Omental fat pad (tissue), 4 donors: Measurements from ENCODE around the gene PKD2L2. TPM values are rescaled to one million over a fixed set of nuclear protein-coding genes. Genes with fewer than 3 reads are reported as not detected.

ENCODE experiments used
- ATAC-seq: fragments of 150-250 bp; one replicate; pipeline ENCODE4 v1.9.1; 2016; ENCODE audit warnings: mild to moderate bottlenecking, moderate library complexity; ENCODE audit not compliant: low FRiP score
- DNase-seq: peaks from one replicate; pipeline ENCODE4 v3.0.0-alpha.2; 2019; ENCODE audit warnings: low spot score
- CTCF ChIP-seq, 3 donors: fragments of 450-650 bp; IDR thresholded peaks; one replicate each; pipeline ENCODE4 v1.5.1; 2016 to 2017; ENCODE audit warnings: antibody characterized with exemption in 3 of 3, mild to moderate bottlenecking in 3 of 3, moderate library complexity in 2 of 3
- total RNA-seq, 4 donors: library from RNA; depleted of rRNA; stranded (reverse); fragments of >200 nt; gene quantifications; one replicate each; pipeline ENCODE4 v1.1.0, GENCODE V29; 2016

Gene PKD2L2
- total RNA-seq, 4 donors from 2014 or later: not detected

GRCh38 chr5:137890845-137891244, 1.6 kb downstream of the PKD2L2 start:
- no peak for TF ChIP-seq CTCF (IDR thresholded peaks at IDR 0.05)
- no peak for ATAC-seq
- no peak for DNase-seq

- no peak for DNase-seq
- TF ChIP-seq CTCF (IDR thresholded peaks at IDR 0.05): no peak
- no peak for ATAC-seq
Observed at GRCh38 chr5:137891849-137892248, 2.6 kb downstream of the PKD2L2 start.

GRCh38 chr5:137894586-137894985, 5.3 kb downstream of the PKD2L2 start:
- TF ChIP-seq CTCF (IDR thresholded peaks at IDR 0.05): no peak
- DNase-seq (no peak), ATAC-seq (no peak)

GRCh38 chr5:137896560-137896959, 7.3 kb downstream of the PKD2L2 start:
- ATAC-seq (no peak), DNase-seq (no peak)
- TF ChIP-seq CTCF (IDR thresholded peaks at IDR 0.05): no peak

GRCh38 chr5:137899493-137899892, 10.2 kb downstream of the PKD2L2 start:
- no peak for TF ChIP-seq CTCF (IDR thresholded peaks at IDR 0.05)
- DNase-seq (no peak), ATAC-seq (no peak)

GRCh38 chr5:137901011-137901817, 12.0 kb downstream of the PKD2L2 start:
- ATAC-seq: no peak
- no peak for DNase-seq
- TF ChIP-seq CTCF (IDR thresholded peaks at IDR 0.05): no peak
